ENCODE data around the gene HECTD1. TPM values are rescaled to one million over a fixed set of nuclear protein-coding genes. Genes with fewer than 3 reads are reported as not detected.
"Not testable (repeated sequence)": the region's sequence is repeated elsewhere in the genome, so short reads cannot be mapped to it uniquely, and the experiment has no call there.

Gene HECTD1
- polyA plus RNA-seq, 1 experiment = 121 TPM

GRCh38 chr14:31068235-31068634, 139.4 kb downstream of the HECTD1 start:
- POLR2A ChIA-PET = no interaction called here
- Histone ChIP-seq H3K4me3 (ENCODE audit: low read depth, low read length) (no peak overlapping the region), H3K27ac (ENCODE audit: low read depth, low read length) (no peak overlapping the region), H3K9me3 (ENCODE audit: control insufficient read depth, insufficient read depth, low read length) (no peaks in the 10 kb centered on the region), H3K27me3 (ENCODE audit: control insufficient read depth, insufficient read depth, low read length) (no peaks in the 10 kb centered on the region)
- CTCF ChIA-PET = interaction anchor here (1.2 kb wide), 1 partner anchor 14 kb away, joined by 3 read pairs; no protein-coding TSS in a partner anchor
- no peak for DNase-seq (ENCODE audit: low read depth, low spot score)
- TF ChIP-seq, protein P1, sequence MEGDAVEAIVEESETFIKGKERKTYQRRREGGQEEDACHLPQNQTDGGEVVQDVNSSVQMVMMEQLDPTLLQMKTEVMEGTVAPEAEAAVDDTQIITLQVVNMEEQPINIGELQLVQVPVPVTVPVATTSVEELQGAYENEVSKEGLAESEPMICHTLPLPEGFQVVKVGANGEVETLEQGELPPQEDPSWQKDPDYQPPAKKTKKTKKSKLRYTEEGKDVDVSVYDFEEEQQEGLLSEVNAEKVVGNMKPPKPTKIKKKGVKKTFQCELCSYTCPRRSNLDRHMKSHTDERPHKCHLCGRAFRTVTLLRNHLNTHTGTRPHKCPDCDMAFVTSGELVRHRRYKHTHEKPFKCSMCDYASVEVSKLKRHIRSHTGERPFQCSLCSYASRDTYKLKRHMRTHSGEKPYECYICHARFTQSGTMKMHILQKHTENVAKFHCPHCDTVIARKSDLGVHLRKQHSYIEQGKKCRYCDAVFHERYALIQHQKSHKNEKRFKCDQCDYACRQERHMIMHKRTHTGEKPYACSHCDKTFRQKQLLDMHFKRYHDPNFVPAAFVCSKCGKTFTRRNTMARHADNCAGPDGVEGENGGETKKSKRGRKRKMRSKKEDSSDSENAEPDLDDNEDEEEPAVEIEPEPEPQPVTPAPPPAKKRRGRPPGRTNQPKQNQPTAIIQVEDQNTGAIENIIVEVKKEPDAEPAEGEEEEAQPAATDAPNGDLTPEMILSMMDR (IDR thresholded peaks at IDR 0.05; ENCODE audit: low read depth, low read length) = no peak

DNA sequence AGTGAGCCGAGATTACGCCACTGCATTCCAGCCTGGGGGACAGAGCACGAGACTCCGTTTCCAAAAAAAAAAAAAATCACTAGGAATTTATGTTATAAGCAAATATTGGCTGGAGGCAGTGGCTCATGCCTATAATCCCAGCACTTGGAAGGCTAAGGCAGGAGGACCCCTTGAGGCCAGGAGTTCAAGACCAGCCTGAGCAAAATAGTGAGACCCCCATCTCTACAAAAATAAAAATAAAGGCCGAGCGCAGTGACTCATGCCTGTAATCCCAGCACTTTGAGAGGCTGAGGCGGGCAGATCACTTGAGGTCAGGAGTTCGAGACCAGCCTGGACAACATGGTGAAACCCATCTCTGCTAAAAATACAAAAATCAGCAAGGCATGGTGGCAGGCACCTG, 144.7 kb downstream of the HECTD1 start:
- H3K27ac ChIP-seq (ENCODE audit: low read depth, low read length); H3K9me3 ChIP-seq (ENCODE audit: control insufficient read depth, insufficient read depth, low read length); H3K4me3 ChIP-seq (ENCODE audit: low read depth, low read length); H3K27me3 ChIP-seq (ENCODE audit: control insufficient read depth, insufficient read depth, low read length); DNase-seq (ENCODE audit: low read depth, low spot score); POLR2A ChIA-PET; CTCF ChIA-PET: not testable (repeated sequence)

- H3K27ac ChIP-seq (ENCODE audit: low read depth, low read length) = no peak overlapping the region
- no peaks in the 10 kb centered on the region for H3K27me3 ChIP-seq (ENCODE audit: control insufficient read depth, insufficient read depth, low read length)
- TF ChIP-seq, protein P1 (IDR thresholded peaks at IDR 0.05; ENCODE audit: low read depth, low read length) = no peak
- no peak for DNase-seq (ENCODE audit: low read depth, low spot score)
- no peaks in the 10 kb centered on the region for H3K9me3 ChIP-seq (ENCODE audit: control insufficient read depth, insufficient read depth, low read length)
- POLR2A ChIA-PET = no interaction called here
- CTCF ChIA-PET = interaction anchor here (1.1 kb wide), 1 partner anchor 22 kb away, joined by 3 read pairs; no protein-coding TSS in a partner anchor
- no peak overlapping the region for H3K4me3 ChIP-seq (ENCODE audit: low read depth, low read length)
These were observed 147.2 kb downstream of the HECTD1 start for GRCh38 chr14:31060253-31060875.

GRCh38 chr14:31059152-31059924, 148.3 kb downstream of the HECTD1 start:
- CTCF ChIA-PET = interaction anchor here (0.6 to 1.1 kb wide), 2 partner anchors 19 to 21 kb away, joined by 3 read pairs; no protein-coding TSS in a partner anchor
- TF ChIP-seq, protein P1 (IDR thresholded peaks at IDR 0.05; ENCODE audit: low read depth, low read length) = no peak
- POLR2A ChIA-PET = interaction anchor here (0.7 to 1.1 kb wide), 3 partner anchors 11 to 33 kb away, joined by 3 to 7 read pairs (median 4); partner anchors contain the start of gene STRN3
- no peak overlapping the region for H3K4me3 ChIP-seq (ENCODE audit: low read depth, low read length)
- H3K9me3 ChIP-seq (ENCODE audit: control insufficient read depth, insufficient read depth, low read length) = no peaks in the 10 kb centered on the region
- H3K27me3 ChIP-seq (ENCODE audit: control insufficient read depth, insufficient read depth, low read length) = no peaks in the 10 kb centered on the region
- no peak overlapping the region for H3K27ac ChIP-seq (ENCODE audit: low read depth, low read length)
- DNase-seq (ENCODE audit: low read depth, low spot score) = peak; percentile 57

- ChIA-PET CTCF (interaction anchor here (0.6 kb wide), 1 partner anchor 137 kb away, joined by 5 read pairs; no protein-coding TSS in a partner anchor), POLR2A (no interaction called here)
- no peaks in the 10 kb centered on the region for H3K27me3 ChIP-seq (ENCODE audit: control insufficient read depth, insufficient read depth, low read length)
- TF ChIP-seq, protein P1 (IDR thresholded peaks at IDR 0.05; ENCODE audit: low read depth, low read length) = no peak
- no peak for DNase-seq (ENCODE audit: low read depth, low spot score)
- H3K9me3 ChIP-seq (ENCODE audit: control insufficient read depth, insufficient read depth, low read length) = no peaks in the 10 kb centered on the region
- H3K27ac ChIP-seq (ENCODE audit: low read depth, low read length) = no peak overlapping the region
- H3K4me3 ChIP-seq (ENCODE audit: low read depth, low read length) = no peak overlapping the region
These were observed 149.8 kb downstream of the HECTD1 start for GRCh38 chr14:31057701-31058364.

Measured in AG04450 (cell line).